Hindlimb muscle (tissue), 1 donor: ENCODE data around the gene SCYGR4. TPM values are rescaled to one million over a fixed set of nuclear protein-coding genes. Genes with fewer than 3 reads are reported as not detected.

Experiments used
- polyA plus RNA-seq: library from polyadenylated mRNA; unstranded; fragments of 120-200 nt; gene quantifications from one replicate; pipeline ENCODE4 v1.2.1, GENCODE V29; 2013; ENCODE audit not compliant: insufficient read length

SCYGR4 gene
- polyA plus RNA-seq, 1 donor, result not detected

Other genes with a start within 250 kb of the SCYGR4 start
- gene TM4SF20, start 238.2 kb upstream of the SCYGR4 start, polyA plus RNA-seq, result not detected
- not detected for gene SCYGR1, start 229.5 kb upstream of the SCYGR4 start, polyA plus RNA-seq
- gene AGFG1, start 145.3 kb upstream of the SCYGR4 start, polyA plus RNA-seq, result 50.0 TPM
- gene SCYGR2, start 18.6 kb upstream of the SCYGR4 start, polyA plus RNA-seq, result not detected
- gene SCYGR3, start 2.7 kb upstream of the SCYGR4 start, polyA plus RNA-seq, result not detected
- not detected for gene SCYGR5, start 49.3 kb downstream of the SCYGR4 start, polyA plus RNA-seq
- 0.67 TPM for gene SLC19A3, start 100.5 kb downstream of the SCYGR4 start, polyA plus RNA-seq
- gene SCYGR6, start 107.3 kb downstream of the SCYGR4 start, polyA plus RNA-seq, result not detected
- not detected for gene SCYGR7, start 110.8 kb downstream of the SCYGR4 start, polyA plus RNA-seq
- gene SCYGR8, start 128.4 kb downstream of the SCYGR4 start, polyA plus RNA-seq, result not detected
- 0.41 TPM for gene CCL20, start 196.3 kb downstream of the SCYGR4 start, polyA plus RNA-seq